H9 (cell line): Measurements from ENCODE around the gene DGCR8. TPM values are rescaled to one million over a fixed set of nuclear protein-coding genes. Genes with fewer than 3 reads are reported as not detected.

Source experiments
- DNase-seq: peaks from one replicate; pipeline ENCODE4 v3.0.0-alpha.2; 2017
- H2AFZ ChIP-seq: one replicate; pipeline ENCODE4 v1.6.1; 2013; ENCODE audit warnings: mild to moderate bottlenecking, low read length, control low read depth, moderate library complexity
- H2AK5ac ChIP-seq: 2 replicates; pipeline ENCODE4 v1.6.1; 2013; ENCODE audit warnings: low read length, control low read depth, mixed read lengths; ENCODE audit not compliant: insufficient read length
- H2BK120ac ChIP-seq: one replicate; pipeline ENCODE4 v1.6.1; 2013; ENCODE audit warnings: low read depth, mild to moderate bottlenecking, low read length, control low read depth, inconsistent platforms; ENCODE audit not compliant: poor library complexity, severe bottlenecking
- H2BK12ac ChIP-seq: 2 replicates; pipeline ENCODE4 v1.6.1; 2013; ENCODE audit warnings: low read length, control low read depth, mixed read lengths, low read depth; ENCODE audit not compliant: insufficient read length
- H2BK15ac ChIP-seq: 2 replicates; pipeline ENCODE4 v1.6.1; 2013; ENCODE audit warnings: low read depth, low read length, control low read depth
- H2BK20ac ChIP-seq: one replicate; pipeline ENCODE4 v1.6.1; 2013; ENCODE audit warnings: low read depth, mild to moderate bottlenecking, low read length, control low read depth, inconsistent platforms; ENCODE audit not compliant: poor library complexity, severe bottlenecking
- H2BK5ac ChIP-seq: 2 replicates; pipeline ENCODE4 v1.6.1; 2013; ENCODE audit warnings: low read length, control low read depth, mixed read lengths; ENCODE audit not compliant: insufficient read length
- H3K14ac ChIP-seq: 2 replicates; pipeline ENCODE4 v1.6.1; 2013; ENCODE audit warnings: low read length, control low read depth; ENCODE audit not compliant: insufficient read depth
- H3K18ac ChIP-seq: 2 replicates; pipeline ENCODE4 v1.6.1; 2013; ENCODE audit warnings: low read depth, mild to moderate bottlenecking, mixed read lengths, low read length, control low read depth; ENCODE audit not compliant: insufficient read length
- H3K23ac ChIP-seq: 2 replicates; pipeline ENCODE4 v1.6.1; 2013; ENCODE audit warnings: low read length, control low read depth, mixed read lengths, low read depth; ENCODE audit not compliant: insufficient read length
- H3K23me2 ChIP-seq: 2 replicates; pipeline ENCODE4 v1.6.1; 2013; ENCODE audit warnings: low read depth, mild to moderate bottlenecking, mixed read lengths, low read length, control low read depth; ENCODE audit not compliant: insufficient read length, poor library complexity, severe bottlenecking
- H3K27ac ChIP-seq: 2 replicates; pipeline ENCODE4 v1.5.1; 2013; ENCODE audit warnings: low read length, control low read depth, mixed read lengths, low read depth; ENCODE audit not compliant: insufficient read length
- H3K27me3 ChIP-seq: 2 replicates; pipeline ENCODE4 v1.6.1; 2013; ENCODE audit warnings: low read length, control low read depth, inconsistent platforms; ENCODE audit not compliant: insufficient read depth
- H3K4ac ChIP-seq: 2 replicates; pipeline ENCODE4 v1.6.1; 2013; ENCODE audit warnings: low read depth, mild to moderate bottlenecking, control low read depth, inconsistent platforms, low read length, moderate library complexity
- H3K4me1 ChIP-seq: 2 replicates; pipeline ENCODE4 v1.6.1; 2013; ENCODE audit warnings: low read length, control low read depth, inconsistent platforms; ENCODE audit not compliant: insufficient read depth
- H3K4me2 ChIP-seq: 2 replicates; pipeline ENCODE4 v1.6.1; 2013; ENCODE audit warnings: low read length, control low read depth, mixed read lengths; ENCODE audit not compliant: insufficient read length, insufficient read depth
- H3K56ac ChIP-seq: 2 replicates; pipeline ENCODE4 v1.6.1; 2013; ENCODE audit warnings: low read depth, mild to moderate bottlenecking, mixed read lengths, low read length, control low read depth; ENCODE audit not compliant: insufficient read length
- H3K79me1 ChIP-seq: 2 replicates; pipeline ENCODE4 v1.6.1; 2013; ENCODE audit warnings: low read depth, mild to moderate bottlenecking, moderate library complexity, low read length, control low read depth, inconsistent platforms; ENCODE audit not compliant: insufficient read depth, poor library complexity, severe bottlenecking
- H3K79me2 ChIP-seq: 2 replicates; pipeline ENCODE4 v1.6.1; 2013; ENCODE audit warnings: low read length, control low read depth, inconsistent platforms; ENCODE audit not compliant: insufficient read depth
- H3K9ac ChIP-seq: 2 replicates; pipeline ENCODE4 v1.6.1; 2013; ENCODE audit warnings: low read length, control low read depth, mixed read lengths; ENCODE audit not compliant: insufficient read length; ENCODE audit errors: extremely low read depth
- H3K9me3 ChIP-seq: one replicate; pipeline ENCODE4 v1.6.1; 2013; ENCODE audit warnings: low read depth, low read length, inconsistent platforms; ENCODE audit not compliant: control insufficient read depth
- H3T11ph ChIP-seq: one replicate; pipeline ENCODE4 v1.6.1; 2013; ENCODE audit warnings: mild to moderate bottlenecking, low read length, control low read depth, inconsistent platforms
- H4K20me1 ChIP-seq: one replicate; pipeline ENCODE4 v1.6.1; 2013; ENCODE audit not compliant: control insufficient read depth, insufficient read length, insufficient read depth
- H4K5ac ChIP-seq: 2 replicates; pipeline ENCODE4 v1.6.1; 2013; ENCODE audit warnings: low read depth, mild to moderate bottlenecking, mixed read lengths, low read length, control low read depth; ENCODE audit not compliant: insufficient read length
- H4K8ac ChIP-seq: replicated peaks from 2 replicates; pipeline ENCODE4 v1.6.1; 2013; ENCODE audit warnings: low read length, control low read depth, mixed read lengths, low read depth; ENCODE audit not compliant: insufficient read length
- H4K91ac ChIP-seq: 2 replicates; pipeline ENCODE4 v1.6.1; 2013; ENCODE audit warnings: low read depth, mild to moderate bottlenecking, moderate library complexity, mixed read lengths, low read length, control low read depth; ENCODE audit not compliant: insufficient read length
- H3K27ac Mint-ChIP-seq, 3 experiments: 2 replicates in 2 of 3; 3 replicates in 1 of 3; pipeline ENCODE4 v1.8.0; 2020 to 2021; ENCODE audit warnings: mixed read lengths in 3 of 3, mild to moderate bottlenecking in 1 of 3, moderate library complexity in 1 of 3
- H3K27me3 Mint-ChIP-seq: 2 replicates; pipeline ENCODE4 v1.8.0; 2021; ENCODE audit warnings: low read depth, mild to moderate bottlenecking, moderate library complexity, mixed read lengths
- H3K36me3 Mint-ChIP-seq, 3 experiments: 2 replicates in 2 of 3; 3 replicates in 1 of 3; pipeline ENCODE4 v1.8.0; 2020 to 2021; ENCODE audit warnings: low read depth in 3 of 3, mixed read lengths in 3 of 3; ENCODE audit not compliant: insufficient read depth in 1 of 3
- H3K4me1 Mint-ChIP-seq, 2 experiments: 2 replicates each; pipeline ENCODE4 v1.8.0; 2020; ENCODE audit warnings: mixed read lengths in 2 of 2
- H3K4me3 Mint-ChIP-seq, 2 experiments: 2 replicates in 1 of 2; 3 replicates in 1 of 2; pipeline ENCODE4 v1.8.0; 2020 to 2021; ENCODE audit warnings: mild to moderate bottlenecking in 2 of 2, mixed read lengths in 2 of 2, moderate library complexity in 1 of 2
- H3K9me3 Mint-ChIP-seq, 2 experiments: 2 replicates in 1 of 2; 3 replicates in 1 of 2; pipeline ENCODE4 v1.8.0; 2020; ENCODE audit warnings: mild to moderate bottlenecking in 2 of 2, mixed read lengths in 2 of 2, moderate library complexity in 1 of 2
- WGBS: extraction: QIAGEN DNeasy Blood & Tissue Kit; methylation state at CpG from one replicate; pipeline ENCODE4 v1.1.7; 2013; ENCODE audit warnings: missing lambda C conversion rate, low lambda C conversion rate, mixed read lengths; ENCODE audit not compliant: insufficient read length; ENCODE audit errors: extremely low coverage; 5-methylcytosine and 5-hydroxymethylcytosine counted together
- total RNA-seq: library from RNA; stranded (reverse); gene quantifications from 2 replicates; pipeline ENCODE4 v1.2.1, GENCODE V29; 2021
- TF ChIP-seq, protein P1 (sequence below): fragments of 200-600 bp; sonication (generic); conservative IDR thresholded peaks from 3 replicates; pipeline ENCODE4 v1.8.0; 2021; ENCODE audit warnings: antibody characterized with exemption, mild to moderate bottlenecking

DGCR8 gene
- total RNA-seq, 1 experiment from 2014 or later: 74.5 TPM

DNA sequence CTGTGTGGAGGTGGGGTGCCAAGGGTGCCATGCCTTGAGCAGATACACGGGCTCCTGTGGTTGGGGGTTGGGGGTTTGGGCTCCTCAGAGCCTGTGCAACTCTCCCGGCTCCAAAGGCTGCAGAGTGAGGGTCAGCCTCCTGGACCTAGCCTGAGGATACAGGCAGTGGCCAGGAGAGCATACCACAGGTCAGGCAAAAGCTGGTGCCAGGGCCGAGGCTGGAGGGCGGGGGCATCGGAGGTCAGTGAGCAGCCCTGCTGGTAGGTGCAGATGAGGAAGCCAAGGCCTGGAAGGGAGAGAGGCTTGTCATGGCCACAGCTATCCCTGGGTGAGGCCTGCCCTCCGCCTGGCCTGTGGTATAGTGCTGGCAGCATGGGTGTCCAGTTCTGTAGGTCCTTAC, 25.6 kb upstream of the DGCR8 start:
- Mint-ChIP-seq H3K36me3 (peaks cover 0 to 10% (median 0%) of the 10 kb centered on the region in 3 experiments; a peak in 4 of 7 replicates), H3K27me3 (no peaks in the 10 kb centered on the region; the same call in 1 of the 2 replicates), H3K27ac (no peak overlapping the region), H3K4me3 (no peak overlapping the region; a peak in 1 of 5 replicates), H3K9me3 (no peaks in the 10 kb centered on the region; a peak in 1 of 5 replicates), H3K4me1 (no peaks in the 10 kb centered on the region)
- Histone ChIP-seq H4K5ac (no peak overlapping the region), H2AK5ac (no peak overlapping the region), H3K4me2 (no peak overlapping the region), H3K14ac (no peak overlapping the region), H3K79me2 (no peaks in the 10 kb centered on the region), H2BK20ac (no peak overlapping the region), H3K27me3 (no peaks in the 10 kb centered on the region), H2BK120ac (no peak overlapping the region), H3K23ac (no peak overlapping the region), H3K79me1 (no peaks in the 10 kb centered on the region), H2AFZ (no peak overlapping the region), H4K91ac (no peak overlapping the region), H3T11ph (no peak overlapping the region), H3K18ac (no peak overlapping the region), H2BK12ac (no peak overlapping the region), H4K20me1 (no peaks in the 10 kb centered on the region), H3K4ac (no peak overlapping the region), H3K9me3 (no peaks in the 10 kb centered on the region), H3K23me2 (no peaks in the 10 kb centered on the region), H3K9ac (no peak overlapping the region), H2BK15ac (no peak overlapping the region), H4K8ac (no peak overlapping the region), H3K4me1 (no peaks in the 10 kb centered on the region), H2BK5ac (no peak overlapping the region), H3K27ac (no peak overlapping the region), H3K56ac (no peak overlapping the region)
- WGBS: no CpG with 5 or more reads among the region's 6 CpGs
- TF ChIP-seq, protein P1, sequence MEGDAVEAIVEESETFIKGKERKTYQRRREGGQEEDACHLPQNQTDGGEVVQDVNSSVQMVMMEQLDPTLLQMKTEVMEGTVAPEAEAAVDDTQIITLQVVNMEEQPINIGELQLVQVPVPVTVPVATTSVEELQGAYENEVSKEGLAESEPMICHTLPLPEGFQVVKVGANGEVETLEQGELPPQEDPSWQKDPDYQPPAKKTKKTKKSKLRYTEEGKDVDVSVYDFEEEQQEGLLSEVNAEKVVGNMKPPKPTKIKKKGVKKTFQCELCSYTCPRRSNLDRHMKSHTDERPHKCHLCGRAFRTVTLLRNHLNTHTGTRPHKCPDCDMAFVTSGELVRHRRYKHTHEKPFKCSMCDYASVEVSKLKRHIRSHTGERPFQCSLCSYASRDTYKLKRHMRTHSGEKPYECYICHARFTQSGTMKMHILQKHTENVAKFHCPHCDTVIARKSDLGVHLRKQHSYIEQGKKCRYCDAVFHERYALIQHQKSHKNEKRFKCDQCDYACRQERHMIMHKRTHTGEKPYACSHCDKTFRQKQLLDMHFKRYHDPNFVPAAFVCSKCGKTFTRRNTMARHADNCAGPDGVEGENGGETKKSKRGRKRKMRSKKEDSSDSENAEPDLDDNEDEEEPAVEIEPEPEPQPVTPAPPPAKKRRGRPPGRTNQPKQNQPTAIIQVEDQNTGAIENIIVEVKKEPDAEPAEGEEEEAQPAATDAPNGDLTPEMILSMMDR: no peak
- DNase-seq: no peak
